Ishikawa (cell line): ENCODE data around the gene ACBD6.

ENCODE experiments used
- CEBPB ChIP-seq: IDR thresholded peaks from 2 replicates; pipeline ENCODE4 v1.6.1; 2012
- CREB1 ChIP-seq: IDR thresholded peaks from 2 replicates; pipeline ENCODE4 v1.6.1; 2012; ENCODE audit warnings: low read depth
- EP300 ChIP-seq: IDR thresholded peaks from 2 replicates; pipeline ENCODE4 v1.6.1; 2012; ENCODE audit warnings: borderline replicate concordance
- FOXM1 ChIP-seq: IDR thresholded peaks from 2 replicates; pipeline ENCODE4 v1.6.1; 2012; ENCODE audit warnings: low read depth, borderline replicate concordance
- MAX ChIP-seq: IDR thresholded peaks from 2 replicates; pipeline ENCODE4 v1.6.1; 2012
- REST ChIP-seq: IDR thresholded peaks from 2 replicates; pipeline ENCODE4 v1.6.1; 2012; ENCODE audit warnings: low read depth, mild to moderate bottlenecking
- TAF1 ChIP-seq: IDR thresholded peaks from 2 replicates; pipeline ENCODE4 v1.6.1; 2012; ENCODE audit warnings: low read depth, mild to moderate bottlenecking
- TCF12 ChIP-seq: IDR thresholded peaks from 2 replicates; pipeline ENCODE4 v1.6.1; 2012; ENCODE audit warnings: low read depth
- TEAD4 ChIP-seq: IDR thresholded peaks from 2 replicates; pipeline ENCODE4 v1.6.1; 2012
- YY1 ChIP-seq: IDR thresholded peaks from 2 replicates; pipeline ENCODE4 v1.6.1; 2012; ENCODE audit warnings: low read depth

- no peak for TF ChIP-seq TEAD4
- no peak for TF ChIP-seq CREB1
- no peak for TF ChIP-seq MAX
- no peak for TF ChIP-seq TAF1
- no peak for TF ChIP-seq REST
- no peak for TF ChIP-seq CEBPB
- TF ChIP-seq YY1, result no peak
- no peak for TF ChIP-seq EP300
- TF ChIP-seq TCF12, result no peak
- TF ChIP-seq FOXM1, result no peak
These were observed 223.6 kb downstream of the ACBD6 start for GRCh38 chr1:180278596-180279395.
